ENCODE measurements around the gene CLEC16A.
"Not testable (repeated sequence)": the region's sequence is repeated elsewhere in the genome, so short reads cannot be mapped to it uniquely, and the experiment has no call there.

CLEC16A gene

GRCh38 chr16:11208916-11209665 lies 264.7 kb downstream of the CLEC16A start:
- no peak for DNase-seq

- no peak for DNase-seq
These were observed 265.9 kb downstream of the CLEC16A start for GRCh38 chr16:11210260-11210659.

GRCh38 chr16:11211061-11211976 lies 267.0 kb downstream of the CLEC16A start:
- no peak for DNase-seq

GRCh38 chr16:11211977-11212797 lies 267.8 kb downstream of the CLEC16A start:
- no peak for DNase-seq

GRCh38 chr16:11212798-11213196 lies 268.4 kb downstream of the CLEC16A start:
- no peak for DNase-seq

- no peak for DNase-seq
These were observed 269.0 kb downstream of the CLEC16A start for GRCh38 chr16:11213373-11213772.

GRCh38 chr16:11213799-11214198 lies 269.4 kb downstream of the CLEC16A start:
- no peak for DNase-seq

GRCh38 chr16:11215935-11216556 lies 271.7 kb downstream of the CLEC16A start:
- DNase-seq = no peak

GRCh38 chr16:11217651-11218603 lies 273.6 kb downstream of the CLEC16A start:
- no peak for DNase-seq

- DNase-seq = no peak
These were observed 274.2 kb downstream of the CLEC16A start for GRCh38 chr16:11218604-11218962.

GRCh38 chr16:11219178-11219577 lies 274.8 kb downstream of the CLEC16A start:
- DNase-seq = no peak

GRCh38 chr16:11220507-11220906 lies 276.1 kb downstream of the CLEC16A start:
- DNase-seq = not testable (repeated sequence)

GRCh38 chr16:11224096-11224893 lies 279.9 kb downstream of the CLEC16A start:
- peak; percentile 42 to 55 for DNase-seq

- DNase-seq = peak; percentile 83 to 86
These were observed 280.7 kb downstream of the CLEC16A start for GRCh38 chr16:11224894-11225676.

GRCh38 chr16:11225677-11226549 lies 281.5 kb downstream of the CLEC16A start:
- peak in 1 of 2 experiments; percentile 17 for DNase-seq

- DNase-seq = no peak
These were observed 285.1 kb downstream of the CLEC16A start for GRCh38 chr16:11229432-11229831.

- DNase-seq = no peak
These were observed 285.5 kb downstream of the CLEC16A start for GRCh38 chr16:11229906-11230305.

- DNase-seq = no peak
These were observed 287.1 kb downstream of the CLEC16A start for GRCh38 chr16:11231367-11231970.
